ENCODE data around the gene F2.
"Not testable (repeated sequence)": the region's sequence is repeated elsewhere in the genome, so short reads cannot be mapped to it uniquely, and the experiment has no call there.

DNA sequence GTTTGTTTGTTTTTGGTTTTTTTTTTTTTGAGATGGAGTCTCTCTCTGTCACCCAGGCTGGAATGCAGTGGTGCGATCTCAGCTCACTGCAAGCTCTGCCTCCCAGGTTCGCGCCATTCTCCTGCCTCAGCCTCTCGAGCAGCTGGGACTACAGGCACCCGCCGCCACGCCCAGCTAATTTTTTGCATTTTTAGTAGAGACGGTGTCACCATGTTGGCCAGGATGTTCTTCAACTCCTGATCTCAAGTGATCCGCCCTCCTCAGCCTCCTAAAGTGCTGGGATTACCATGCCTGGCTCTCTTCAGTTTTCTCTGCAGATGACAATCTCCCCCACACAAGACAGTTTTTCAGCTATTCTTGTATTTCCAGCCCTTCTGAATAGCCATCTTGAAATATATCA lies 9.7 kb upstream of the F2 start:
- TF ChIP-seq EZH2phosphoT487 (IDR thresholded peaks at IDR 0.05; ENCODE audit: borderline replicate concordance, low read length): not testable (repeated sequence)
- TF ChIP-seq, protein P1, sequence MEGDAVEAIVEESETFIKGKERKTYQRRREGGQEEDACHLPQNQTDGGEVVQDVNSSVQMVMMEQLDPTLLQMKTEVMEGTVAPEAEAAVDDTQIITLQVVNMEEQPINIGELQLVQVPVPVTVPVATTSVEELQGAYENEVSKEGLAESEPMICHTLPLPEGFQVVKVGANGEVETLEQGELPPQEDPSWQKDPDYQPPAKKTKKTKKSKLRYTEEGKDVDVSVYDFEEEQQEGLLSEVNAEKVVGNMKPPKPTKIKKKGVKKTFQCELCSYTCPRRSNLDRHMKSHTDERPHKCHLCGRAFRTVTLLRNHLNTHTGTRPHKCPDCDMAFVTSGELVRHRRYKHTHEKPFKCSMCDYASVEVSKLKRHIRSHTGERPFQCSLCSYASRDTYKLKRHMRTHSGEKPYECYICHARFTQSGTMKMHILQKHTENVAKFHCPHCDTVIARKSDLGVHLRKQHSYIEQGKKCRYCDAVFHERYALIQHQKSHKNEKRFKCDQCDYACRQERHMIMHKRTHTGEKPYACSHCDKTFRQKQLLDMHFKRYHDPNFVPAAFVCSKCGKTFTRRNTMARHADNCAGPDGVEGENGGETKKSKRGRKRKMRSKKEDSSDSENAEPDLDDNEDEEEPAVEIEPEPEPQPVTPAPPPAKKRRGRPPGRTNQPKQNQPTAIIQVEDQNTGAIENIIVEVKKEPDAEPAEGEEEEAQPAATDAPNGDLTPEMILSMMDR (IDR thresholded peaks at IDR 0.05; ENCODE audit: low read depth, low read length, poor library complexity, severe bottlenecking): not testable (repeated sequence)
